GM19351 (cell line): ENCODE results near the gene DSCAM.

ENCODE experiments used
- ATAC-seq: cut with Tn5 transposase; IDR thresholded peaks from one replicate; pipeline ENCODE4 v1.9.1; 2021; ENCODE audit warnings: mild to moderate bottlenecking, moderate library complexity; ENCODE audit not compliant: unreplicated experiment

The DSCAM gene

DNA sequence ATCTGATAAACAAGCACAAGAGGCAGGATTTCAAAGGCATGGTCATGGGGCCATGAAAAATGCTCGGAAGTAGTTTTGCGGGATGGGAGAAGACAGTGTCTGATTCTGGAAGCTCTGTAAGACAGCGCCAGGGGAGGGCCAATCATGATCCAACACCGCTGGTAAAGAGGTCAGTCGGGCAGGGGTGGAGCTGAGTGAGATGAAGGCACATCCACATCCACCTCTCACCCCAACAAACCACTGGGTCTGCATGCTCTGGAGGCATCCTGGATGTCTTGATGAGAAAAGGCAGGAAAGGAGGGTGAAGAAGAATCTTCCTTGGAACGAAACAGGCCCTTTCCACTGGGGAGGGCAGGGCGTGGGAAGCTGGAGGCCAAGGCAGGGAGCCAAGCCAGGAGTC is 691.4 kb downstream of the DSCAM start:
- no peak for ATAC-seq

DNA sequence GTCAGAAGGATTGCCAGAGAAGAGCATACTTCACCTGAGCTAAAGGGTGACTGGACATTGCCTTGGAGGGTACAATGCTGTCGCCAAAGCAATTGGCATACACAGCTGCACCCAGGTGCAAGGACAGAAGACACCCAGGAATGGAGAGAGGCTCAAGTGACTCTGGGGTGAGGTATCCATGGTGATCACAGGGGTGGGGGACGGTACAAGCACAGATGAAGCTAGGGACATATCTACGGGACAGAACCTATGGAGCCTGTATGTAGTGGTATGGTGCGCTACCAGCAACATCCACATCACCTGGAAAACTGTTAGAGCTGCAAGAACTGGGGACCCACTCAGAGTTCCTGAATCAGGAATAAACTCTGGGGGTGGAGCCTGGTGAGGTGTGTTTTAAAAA is 693.6 kb downstream of the DSCAM start:
- ATAC-seq = no peak

DNA sequence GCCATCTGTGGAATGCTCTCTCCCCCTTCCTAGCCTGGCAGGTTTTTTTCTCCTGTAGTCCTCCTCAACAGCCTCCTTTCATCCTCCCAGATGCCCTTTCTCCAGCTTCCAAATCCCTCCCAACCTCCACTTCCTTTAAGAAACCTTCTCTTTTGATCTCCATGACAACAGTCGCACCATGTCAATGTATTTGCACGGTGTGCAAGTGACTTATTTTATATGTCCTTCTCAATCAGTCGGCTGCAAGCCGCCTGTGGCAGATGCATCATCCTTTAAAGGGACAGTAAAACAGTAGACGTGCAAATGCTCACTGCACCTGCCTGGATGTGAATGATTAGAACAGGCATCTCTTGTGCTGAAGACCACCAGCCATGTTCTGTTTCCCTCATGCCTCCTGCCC is 694.5 kb downstream of the DSCAM start:
- ATAC-seq = no peak

DNA sequence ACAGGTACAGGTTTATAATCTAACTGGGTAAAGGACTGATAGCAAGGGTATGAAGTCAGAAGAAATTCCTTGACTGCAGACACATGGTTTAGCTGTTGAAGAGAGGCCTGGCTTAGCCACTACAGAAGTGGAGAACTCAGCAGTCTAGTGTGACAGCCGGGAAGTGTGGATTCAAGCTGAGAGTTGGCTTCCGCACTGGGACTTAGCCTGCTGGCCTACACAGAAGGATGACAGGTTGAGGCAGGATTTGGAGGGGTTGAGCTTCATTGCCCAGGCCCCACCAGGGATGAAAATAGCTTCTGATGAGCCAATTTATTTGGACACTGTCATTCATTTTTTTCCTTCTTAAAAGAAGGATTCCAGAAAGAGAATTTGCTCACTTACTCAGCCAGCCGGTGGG is 695.3 kb downstream of the DSCAM start:
- ATAC-seq = no peak

- ATAC-seq = no peak
These were observed 700.6 kb downstream of the DSCAM start for GRCh38 chr21:40146216-40146837.

GRCh38 chr21:40143822-40144525 is 703.0 kb downstream of the DSCAM start:
- no peak for ATAC-seq

- no peak for ATAC-seq
These were observed 705.3 kb downstream of the DSCAM start for GRCh38 chr21:40141621-40142020.

DNA sequence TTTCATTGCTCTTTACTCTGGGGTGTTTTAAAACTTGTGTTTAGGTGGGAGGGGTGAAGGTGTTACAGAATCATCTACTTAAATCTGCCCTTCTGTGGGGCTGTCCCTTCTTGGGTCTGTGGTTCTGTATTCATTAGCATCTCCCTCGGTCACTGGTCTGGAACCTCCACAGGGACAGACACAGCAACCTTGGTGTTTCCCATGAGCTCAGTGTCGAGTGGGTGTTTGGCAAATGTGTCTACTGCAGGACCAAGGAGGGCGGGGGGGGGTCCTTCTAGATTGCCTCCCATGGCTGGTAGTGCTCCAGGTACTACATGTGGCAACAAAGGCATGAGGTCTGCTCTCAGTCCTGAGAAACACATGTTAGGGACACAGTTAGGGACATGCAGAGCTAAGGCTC is 706.3 kb downstream of the DSCAM start:
- no peak for ATAC-seq

DNA sequence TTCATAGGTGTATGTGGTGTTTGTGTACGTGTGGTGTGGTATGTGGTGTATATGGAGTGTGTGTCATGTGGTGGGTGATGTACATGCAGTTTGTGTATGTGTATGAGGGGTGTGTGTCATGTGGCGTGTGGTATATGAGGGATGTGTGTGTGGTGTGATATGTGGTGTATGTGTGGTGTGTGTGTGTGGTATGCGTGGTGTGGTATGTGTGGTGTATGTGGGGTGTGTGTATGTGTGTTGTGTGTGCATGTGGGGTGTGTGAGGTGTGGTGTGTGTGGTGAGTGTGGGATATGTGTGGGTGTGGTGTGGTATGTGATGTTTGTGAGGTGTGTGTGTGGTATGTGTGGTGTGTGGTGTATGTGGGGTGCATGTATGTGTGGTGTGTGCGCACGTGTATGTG is 707.3 kb downstream of the DSCAM start:
- no peak for ATAC-seq

- ATAC-seq = no peak
These were observed 710.4 kb downstream of the DSCAM start for GRCh38 chr21:40136571-40136970.

DNA sequence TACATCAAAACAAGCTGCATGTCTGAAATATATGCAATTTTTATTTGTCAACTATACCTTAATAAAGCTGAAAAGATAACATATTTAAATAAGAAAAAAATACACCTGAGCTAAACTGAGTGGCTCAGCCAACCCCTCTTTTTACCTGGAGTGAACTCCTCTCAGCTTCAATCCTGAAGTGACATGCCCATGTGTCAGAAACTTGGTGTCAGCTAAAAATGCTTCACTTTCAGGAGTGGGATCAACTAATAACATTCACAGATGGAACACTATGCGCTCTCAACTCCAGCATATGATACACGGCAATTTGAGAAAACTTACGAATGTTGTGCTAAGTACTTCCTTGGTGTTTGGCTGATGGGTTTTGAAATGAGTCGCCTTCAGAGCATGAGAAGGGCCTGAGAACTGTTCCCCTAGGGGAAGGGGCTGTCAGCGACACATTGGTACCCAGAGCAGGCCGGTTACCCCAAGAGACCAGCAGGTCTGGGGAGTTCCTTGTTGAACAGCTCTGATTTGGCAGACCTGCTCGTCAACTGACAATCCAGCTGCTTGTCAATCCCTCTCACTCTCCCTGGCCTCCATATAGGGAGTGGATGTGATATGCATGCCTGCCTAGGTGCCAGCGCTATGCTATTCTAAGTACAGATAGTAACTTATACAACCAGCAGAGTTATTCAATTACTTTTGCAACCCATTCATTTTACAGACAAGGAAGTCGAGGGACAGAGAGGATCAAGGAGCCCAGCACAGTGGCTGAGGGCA is 712.0 kb downstream of the DSCAM start:
- ATAC-seq = no peak

GRCh38 chr21:40130476-40130875 is 716.5 kb downstream of the DSCAM start:
- ATAC-seq = no peak

- ATAC-seq = no peak
These were observed 717.1 kb downstream of the DSCAM start for GRCh38 chr21:40129809-40130208.

DNA sequence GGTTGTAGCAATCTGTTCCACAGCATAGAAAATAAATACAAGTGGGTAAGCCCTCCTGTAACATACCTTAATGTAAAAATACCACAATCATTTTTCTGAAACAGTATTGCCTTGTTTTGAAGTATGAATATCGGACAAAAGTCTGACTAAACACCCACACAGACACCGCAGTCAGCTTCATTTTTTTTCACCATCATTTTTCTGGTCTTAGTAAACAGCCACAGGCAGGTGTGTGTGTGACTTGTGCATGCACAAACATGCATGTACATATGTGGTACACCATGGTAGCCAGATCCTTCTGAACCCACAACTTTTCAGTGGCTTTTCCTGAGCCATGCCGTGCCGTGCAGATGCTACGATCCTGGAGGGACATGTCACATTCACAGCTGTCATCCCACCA is 718.1 kb downstream of the DSCAM start:
- no peak for ATAC-seq

DNA sequence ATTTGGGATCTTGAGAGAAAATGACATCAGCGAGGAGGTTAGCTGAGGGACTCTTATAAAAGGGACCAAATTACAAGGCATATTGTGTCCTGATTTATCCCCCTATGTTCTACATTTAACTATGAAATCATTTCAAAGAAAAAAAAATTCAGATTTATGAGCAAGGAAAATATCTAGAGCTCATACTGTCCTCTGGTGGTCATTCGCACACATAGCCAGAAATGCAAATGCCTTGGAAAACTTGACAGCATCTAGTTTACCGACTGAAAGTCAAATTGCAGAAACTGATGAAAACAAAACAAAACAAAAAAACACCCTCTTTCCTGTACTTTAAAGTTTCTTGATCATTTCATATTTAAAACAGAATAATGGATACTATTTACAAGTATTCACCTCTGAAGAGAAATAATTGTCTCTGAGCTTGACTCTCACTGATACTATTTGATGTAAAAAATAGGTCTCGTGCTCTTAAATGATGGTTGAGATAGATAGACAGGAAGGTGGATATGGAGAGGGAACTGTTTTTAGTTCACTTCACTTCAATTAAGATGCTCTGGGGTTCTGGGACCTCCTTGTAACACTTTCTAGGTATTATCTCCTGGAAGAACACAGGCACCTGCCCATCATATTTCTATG is 725.9 kb downstream of the DSCAM start:
- ATAC-seq = no peak

GRCh38 chr21:40118527-40118926 is 728.4 kb downstream of the DSCAM start:
- ATAC-seq = no peak

DNA sequence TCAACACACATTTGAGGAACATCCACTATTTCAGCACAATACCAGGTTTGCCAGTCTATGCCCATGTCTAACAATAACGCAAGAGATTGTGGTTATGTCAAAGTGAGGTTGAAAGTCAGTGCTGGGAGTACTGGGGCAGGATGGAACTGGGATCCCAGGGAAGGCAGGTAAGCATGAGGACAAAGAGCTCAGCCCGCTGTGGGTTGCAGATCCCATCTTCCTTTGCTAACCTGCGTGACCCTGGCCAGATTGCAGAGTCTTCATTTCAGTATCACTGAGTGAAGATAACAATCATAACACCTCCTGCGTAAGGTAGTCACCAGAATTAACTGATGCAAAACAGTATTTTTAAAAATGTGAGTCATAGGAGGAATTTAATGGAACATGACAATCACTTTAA is 729.7 kb downstream of the DSCAM start:
- ATAC-seq = no peak

DNA sequence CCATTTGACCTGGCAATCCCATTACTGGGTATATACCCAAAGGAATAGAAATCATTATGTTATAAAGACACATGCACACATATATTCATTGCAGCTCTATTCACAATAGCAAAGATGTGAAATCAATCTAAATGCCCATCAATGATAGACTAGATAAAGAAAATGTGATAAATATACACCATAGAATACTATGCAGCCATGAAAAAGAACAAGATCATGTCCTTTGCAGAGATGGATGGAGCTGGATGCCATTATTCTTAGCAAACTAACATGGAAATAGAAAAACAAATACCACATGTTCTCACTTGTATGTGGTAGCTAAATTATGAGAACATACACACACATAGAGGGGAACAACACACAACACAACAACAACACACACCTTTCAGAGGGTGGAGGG is 731.2 kb downstream of the DSCAM start:
- ATAC-seq = no peak

DNA sequence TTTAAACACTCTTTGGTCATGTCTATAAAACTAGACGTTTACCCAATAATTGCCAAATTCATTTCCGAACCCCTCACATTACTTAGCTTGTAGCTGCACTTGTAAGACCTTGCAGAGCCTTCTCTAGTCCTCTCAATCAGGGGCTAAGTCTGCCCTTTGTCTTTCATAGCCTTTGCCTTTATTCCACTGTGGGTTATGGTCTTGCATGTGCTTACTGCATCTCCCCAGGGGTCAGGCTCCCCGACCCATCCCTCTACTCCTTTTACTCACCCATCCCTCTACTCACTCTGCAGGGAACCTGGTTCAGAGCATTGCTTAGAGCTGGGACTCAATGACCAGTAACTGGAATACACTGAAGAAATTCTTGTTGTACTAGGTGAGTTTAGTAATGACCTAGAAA is 744.3 kb downstream of the DSCAM start:
- ATAC-seq = no peak

DNA sequence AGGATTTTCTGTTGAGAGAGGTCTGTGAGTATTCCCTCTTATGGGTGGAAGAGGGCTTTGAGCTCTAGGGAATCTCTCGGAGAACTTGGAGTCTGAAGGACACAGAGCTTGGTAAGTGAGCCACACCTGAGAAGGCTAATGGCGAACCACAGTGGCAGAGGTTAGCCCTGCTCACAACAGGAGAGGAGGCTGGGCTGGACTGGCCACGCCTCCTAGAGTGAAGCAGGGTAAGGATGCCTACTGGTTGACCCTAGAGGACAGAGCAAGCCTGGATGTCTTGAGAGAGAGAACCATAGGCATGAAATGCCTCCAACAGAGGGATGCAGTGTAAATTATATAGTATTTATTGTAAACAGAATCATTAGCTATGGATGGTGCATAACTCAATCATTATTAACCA is 747.1 kb downstream of the DSCAM start:
- no peak for ATAC-seq

DNA sequence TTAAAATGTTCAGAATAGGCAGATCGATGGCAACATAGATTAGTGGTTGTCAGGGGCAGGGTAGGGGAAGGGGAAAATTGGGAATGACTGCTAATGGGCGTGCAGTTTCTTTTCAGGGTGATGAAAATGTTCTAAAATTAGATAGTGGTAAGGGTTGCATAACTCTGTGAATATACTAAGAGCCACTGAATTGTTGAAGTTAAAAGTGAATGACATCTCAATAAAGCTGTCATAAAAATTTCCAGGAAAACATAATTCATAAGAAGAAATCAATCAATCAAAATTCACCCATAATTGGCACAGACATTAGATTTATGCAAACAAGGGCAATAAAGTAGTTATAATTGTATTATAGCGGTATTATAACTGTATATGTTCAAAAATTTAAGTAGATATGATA is 751.5 kb downstream of the DSCAM start:
- no peak for ATAC-seq

DNA sequence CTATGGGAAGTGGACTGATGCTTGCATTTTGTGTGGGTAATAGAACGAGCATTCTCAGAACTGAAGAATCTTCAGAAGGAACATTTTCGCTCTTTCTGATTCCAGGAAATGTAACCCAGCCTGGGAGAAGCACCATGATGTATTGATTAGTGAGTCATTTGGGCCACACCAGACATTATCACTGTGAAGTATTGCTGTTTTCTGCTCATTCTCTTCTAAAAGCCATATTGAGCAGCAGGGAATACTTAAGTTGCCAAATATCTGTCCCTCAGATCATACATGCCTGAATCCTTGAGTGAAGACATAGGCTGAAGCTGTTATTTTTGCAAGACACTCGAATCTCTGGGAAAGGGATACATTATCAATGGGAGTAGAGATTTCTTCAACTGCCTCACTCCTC is 766.6 kb downstream of the DSCAM start:
- ATAC-seq = no peak
